ENCODE data around the gene SMIM35. TPM values are rescaled to one million over a fixed set of nuclear protein-coding genes. Genes with fewer than 3 reads are reported as not detected.

The SMIM35 gene
- total and polyA plus RNA-seq, 9 donors: 0.08 TPM; not detected in 8

DNA sequence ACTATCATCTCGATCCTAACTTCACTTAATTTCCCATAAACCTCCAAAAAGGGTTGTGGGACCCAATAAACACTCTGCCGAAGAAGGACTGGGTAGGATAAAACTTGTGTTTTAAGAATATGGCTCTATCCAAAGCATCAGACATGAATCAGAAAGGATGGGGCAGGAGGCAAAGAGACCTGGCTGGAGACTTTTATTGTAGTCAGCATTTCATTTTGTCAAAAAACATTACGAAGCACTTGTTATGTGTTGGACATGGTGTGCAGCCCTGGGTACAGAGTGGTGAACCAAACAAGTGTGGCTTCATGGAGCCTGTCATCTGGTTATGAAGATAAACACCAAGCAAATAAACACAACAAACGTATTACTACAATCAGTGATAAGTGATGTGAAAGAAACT, 83.3 kb downstream of the SMIM35 start:
- no peak for TF ChIP-seq EP300 (IDR thresholded peaks at IDR 0.05)
- TF ChIP-seq POLR2A (IDR thresholded peaks at IDR 0.05): no peak
- TF ChIP-seq, protein P1, sequence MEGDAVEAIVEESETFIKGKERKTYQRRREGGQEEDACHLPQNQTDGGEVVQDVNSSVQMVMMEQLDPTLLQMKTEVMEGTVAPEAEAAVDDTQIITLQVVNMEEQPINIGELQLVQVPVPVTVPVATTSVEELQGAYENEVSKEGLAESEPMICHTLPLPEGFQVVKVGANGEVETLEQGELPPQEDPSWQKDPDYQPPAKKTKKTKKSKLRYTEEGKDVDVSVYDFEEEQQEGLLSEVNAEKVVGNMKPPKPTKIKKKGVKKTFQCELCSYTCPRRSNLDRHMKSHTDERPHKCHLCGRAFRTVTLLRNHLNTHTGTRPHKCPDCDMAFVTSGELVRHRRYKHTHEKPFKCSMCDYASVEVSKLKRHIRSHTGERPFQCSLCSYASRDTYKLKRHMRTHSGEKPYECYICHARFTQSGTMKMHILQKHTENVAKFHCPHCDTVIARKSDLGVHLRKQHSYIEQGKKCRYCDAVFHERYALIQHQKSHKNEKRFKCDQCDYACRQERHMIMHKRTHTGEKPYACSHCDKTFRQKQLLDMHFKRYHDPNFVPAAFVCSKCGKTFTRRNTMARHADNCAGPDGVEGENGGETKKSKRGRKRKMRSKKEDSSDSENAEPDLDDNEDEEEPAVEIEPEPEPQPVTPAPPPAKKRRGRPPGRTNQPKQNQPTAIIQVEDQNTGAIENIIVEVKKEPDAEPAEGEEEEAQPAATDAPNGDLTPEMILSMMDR (IDR thresholded peaks at IDR 0.05): no peak
- Histone ChIP-seq H3K4me1 (ENCODE audit: insufficient read depth) (peaks cover 3% of the 10 kb centered on the region), H3K27me3 (no peaks in the 10 kb centered on the region), H3K36me3 (no peaks in the 10 kb centered on the region), H3K4me3 (no peak overlapping the region), H3K9me3 (no peaks in the 10 kb centered on the region), H3K27ac (no peak overlapping the region)
- DNase-seq: no peak
- WGBS, 3 donors: 67 to 82% (median 71%) methylated on average over 4 of the region's 4 CpGs
- intact Hi-C loops (cut with DNase I): no loop called here

- peak; percentile 22 to 67 (median 57) for DNase-seq
- 11 to 16% (median 11%) methylated on average over 7 of the region's 7 CpGs for WGBS, 3 donors
- TF ChIP-seq POLR2A (IDR thresholded peaks at IDR 0.05) (no peak), EP300 (IDR thresholded peaks at IDR 0.05) (no peak)
- TF ChIP-seq, protein P1 (IDR thresholded peaks at IDR 0.05): no peak
- H3K9me3 ChIP-seq: no peaks in the 10 kb centered on the region
- peaks cover 3% of the 10 kb centered on the region for H3K4me1 ChIP-seq (ENCODE audit: insufficient read depth)
- no peaks in the 10 kb centered on the region for H3K27me3 ChIP-seq
- H3K27ac ChIP-seq: no peak overlapping the region
- H3K36me3 ChIP-seq: no peaks in the 10 kb centered on the region
- H3K4me3 ChIP-seq: no peak overlapping the region
- intact Hi-C loops (cut with DNase I): no loop called here
Observed at GRCh38 chr11:118002541-118003423, 84.0 kb downstream of the SMIM35 start.

- no peak for DNase-seq
- Histone ChIP-seq H3K27ac (no peak overlapping the region), H3K4me1 (ENCODE audit: insufficient read depth) (peaks cover 3% of the 10 kb centered on the region), H3K9me3 (no peaks in the 10 kb centered on the region), H3K36me3 (no peaks in the 10 kb centered on the region), H3K27me3 (no peaks in the 10 kb centered on the region), H3K4me3 (no peak overlapping the region)
- intact Hi-C loops (cut with DNase I): no loop called here
- TF ChIP-seq, protein P1 (IDR thresholded peaks at IDR 0.05): no peak
- WGBS, 3 donors: 80 to 89% (median 87%) methylated on average over 6 of the region's 6 CpGs
Observed at GRCh38 chr11:118002010-118002540, 84.7 kb downstream of the SMIM35 start.

- Histone ChIP-seq H3K9me3 (no peaks in the 10 kb centered on the region), H3K27ac (no peak overlapping the region), H3K4me1 (ENCODE audit: insufficient read depth) (peaks cover 3% of the 10 kb centered on the region), H3K27me3 (no peaks in the 10 kb centered on the region), H3K36me3 (no peaks in the 10 kb centered on the region), H3K4me3 (no peak overlapping the region)
- TF ChIP-seq, protein P1 (IDR thresholded peaks at IDR 0.05): no peak
- TF ChIP-seq EP300 (IDR thresholded peaks at IDR 0.05): no peak
- no peak for TF ChIP-seq POLR2A (IDR thresholded peaks at IDR 0.05)
- 68 to 75% (median 69%) methylated on average over 5 of the region's 5 CpGs for WGBS, 3 donors
- no peak for DNase-seq
- intact Hi-C loops (cut with DNase I): no loop called here
Observed at GRCh38 chr11:118001494-118001971, 85.2 kb downstream of the SMIM35 start.
